Osteoblast (primary cell): ENCODE results near the gene PTDSS2. TPM values are rescaled to one million over a fixed set of nuclear protein-coding genes. Genes with fewer than 3 reads are reported as not detected.

Source experiments
- DNase-seq: peaks from one replicate; pipeline ENCODE4 v3.0.0; 2011; ENCODE audit warnings: low spot score, mixed read lengths; ENCODE audit not compliant: insufficient read length; ENCODE audit errors: missing footprints
- H2AFZ ChIP-seq: 2 replicates; pipeline ENCODE4 v1.6.0; 2011; ENCODE audit warnings: mild to moderate bottlenecking, low read length
- H3K27ac ChIP-seq: 2 replicates; pipeline ENCODE4 v1.5.1; 2011; ENCODE audit warnings: mild to moderate bottlenecking, low read depth, low read length, moderate library complexity
- H3K27me3 ChIP-seq: 2 replicates; pipeline ENCODE4 v1.6.0; 2012; ENCODE audit warnings: mild to moderate bottlenecking, control low read depth, inconsistent platforms, low read length, moderate library complexity; ENCODE audit not compliant: insufficient read depth
- H3K36me3 ChIP-seq: 2 replicates; pipeline ENCODE4 v1.5.1; 2011; ENCODE audit warnings: mild to moderate bottlenecking, low read length, control low read depth, moderate library complexity; ENCODE audit not compliant: insufficient read depth
- H3K4me1 ChIP-seq: 2 replicates; pipeline ENCODE4 v1.5.1; 2011; ENCODE audit warnings: mild to moderate bottlenecking, low read length, control low read depth, moderate library complexity; ENCODE audit not compliant: insufficient read depth
- H3K4me2 ChIP-seq: 2 replicates; pipeline ENCODE4 v1.6.0; 2011; ENCODE audit warnings: mild to moderate bottlenecking, low read length; ENCODE audit not compliant: insufficient read depth
- H3K4me3 ChIP-seq: fragments of 200-600 bp; sonication (generic); 3 replicates; pipeline ENCODE4 v1.5.1; 2012; ENCODE audit warnings: mild to moderate bottlenecking, low read length, inconsistent platforms; ENCODE audit not compliant: insufficient read depth
- H3K79me2 ChIP-seq: 2 replicates; pipeline ENCODE4 v1.6.0; 2012; ENCODE audit warnings: mild to moderate bottlenecking, low read length, control low read depth, inconsistent platforms; ENCODE audit not compliant: insufficient read depth
- H3K9me3 ChIP-seq: 2 replicates; pipeline ENCODE4 v1.5.1; 2011; ENCODE audit warnings: low read depth, low read length, control low read depth
- H4K20me1 ChIP-seq: 2 replicates; pipeline ENCODE4 v1.6.0; 2012; ENCODE audit warnings: mild to moderate bottlenecking, low read length, control low read depth; ENCODE audit not compliant: insufficient read depth
- CTCF ChIP-seq: IDR thresholded peaks from 2 replicates; pipeline ENCODE4 v1.5.1; 2011; ENCODE audit warnings: mild to moderate bottlenecking, low read depth, low read length, moderate library complexity; ENCODE audit errors: extremely low read depth
- total RNA-seq: library from RNA; depleted of rRNA; stranded (reverse); fragments of >200 nt; gene quantifications from 2 replicates; pipeline ENCODE4 v1.2.3, GENCODE V29; 2012

PTDSS2 gene
- total RNA-seq, 1 donor, result 36.2 TPM

GRCh38 chr11:495537-495931, 45.5 kb downstream of the PTDSS2 start:
- Histone ChIP-seq H3K4me2 (no peak overlapping the region), H3K9me3 (no peaks in the 10 kb centered on the region), H3K4me3 (no peak overlapping the region), H3K27ac (no peak overlapping the region), H3K4me1 (no peaks in the 10 kb centered on the region), H3K36me3 (peaks cover 61% of the 10 kb centered on the region), H3K79me2 (peaks cover 31% of the 10 kb centered on the region), H3K27me3 (no peaks in the 10 kb centered on the region), H4K20me1 (peaks cover 27% of the 10 kb centered on the region), H2AFZ (no peak overlapping the region)
- DNase-seq, result peak; percentile 81
- TF ChIP-seq CTCF, result no peak

- no peak overlapping the region for H3K4me2 ChIP-seq
- H3K79me2 ChIP-seq, result peaks cover 44% of the 10 kb centered on the region
- H3K36me3 ChIP-seq, result peaks cover 66% of the 10 kb centered on the region
- no peak for DNase-seq
- no peaks in the 10 kb centered on the region for H3K9me3 ChIP-seq
- H4K20me1 ChIP-seq, result peaks cover 37% of the 10 kb centered on the region
- H3K27ac ChIP-seq, result no peak overlapping the region
- H3K27me3 ChIP-seq, result no peaks in the 10 kb centered on the region
- no peak overlapping the region for H2AFZ ChIP-seq
- TF ChIP-seq CTCF, result no peak
- no peaks in the 10 kb centered on the region for H3K4me1 ChIP-seq
- H3K4me3 ChIP-seq, result no peak overlapping the region
Measured at GRCh38 chr11:496834-497564, 46.9 kb downstream of the PTDSS2 start.

DNA sequence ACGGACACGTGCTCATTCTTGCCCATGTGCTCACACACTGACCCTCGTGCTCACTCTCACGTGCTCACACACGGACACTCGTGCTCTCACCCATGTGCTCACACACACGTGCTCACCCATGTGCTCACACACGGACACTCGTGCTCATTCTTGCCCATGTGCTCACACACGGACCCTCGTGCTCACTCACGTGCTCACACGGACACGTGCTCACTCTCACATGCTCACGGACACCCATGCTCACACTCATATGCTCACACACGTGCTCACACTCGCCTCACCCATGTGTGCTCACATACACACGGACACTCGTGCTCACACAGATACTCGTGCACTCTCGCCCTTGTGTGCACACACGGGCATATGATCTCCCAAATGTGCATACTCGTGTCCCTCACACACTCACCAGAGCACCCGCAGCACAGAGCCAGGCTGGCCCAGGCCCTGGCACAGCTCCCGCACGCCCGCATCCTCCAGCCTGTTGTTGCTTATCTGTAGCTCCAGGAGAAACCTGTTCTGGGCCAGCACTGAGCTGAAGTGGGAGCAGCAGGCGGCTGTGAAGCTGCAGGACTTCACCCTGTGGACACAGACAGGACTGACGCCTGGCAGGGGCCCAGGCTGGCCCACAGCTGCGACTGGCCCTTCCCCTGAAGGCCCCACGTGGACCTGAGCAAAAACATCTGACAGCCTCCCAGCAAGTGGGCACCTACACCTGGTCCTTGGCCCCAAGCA, 47.7 kb downstream of the PTDSS2 start:
- H3K79me2 ChIP-seq, result peaks cover 51% of the 10 kb centered on the region
- no peaks in the 10 kb centered on the region for H3K27me3 ChIP-seq
- no peak overlapping the region for H2AFZ ChIP-seq
- TF ChIP-seq CTCF, result no peak
- peak; percentile 84 for DNase-seq
- peaks cover 63% of the 10 kb centered on the region for H3K36me3 ChIP-seq
- peaks cover 43% of the 10 kb centered on the region for H4K20me1 ChIP-seq
- no peak overlapping the region for H3K4me3 ChIP-seq
- no peak overlapping the region for H3K4me2 ChIP-seq
- H3K27ac ChIP-seq, result no peak overlapping the region
- H3K4me1 ChIP-seq, result peaks cover 3% of the 10 kb centered on the region
- H3K9me3 ChIP-seq, result no peaks in the 10 kb centered on the region
